Small intestine (tissue), 7 donors: ENCODE results near the gene AKT1S1. TPM values are rescaled to one million over a fixed set of nuclear protein-coding genes. Genes with fewer than 3 reads are reported as not detected.

Source experiments
- DNase-seq, 2 donors: peaks; one replicate each; pipeline versions ENCODE4 v3.0.0 to v3.0.0-alpha.2; 2013
- FAIRE-seq: peaks from 2 replicates; lab custom pipeline; 2012; peaks lifted over from hg19 to GRCh38; lab: Jason Lieb, UNC
- H3K27ac ChIP-seq, 3 donors: one replicate each; pipeline ENCODE4 v1.5.1; 2013; ENCODE audit warnings: low read length in 2 of 3, mild to moderate bottlenecking in 2 of 3, control low read depth in 1 of 3, inconsistent platforms in 1 of 3, low read depth in 1 of 3, moderate library complexity in 1 of 3
- H3K27me3 ChIP-seq, 3 donors: one replicate each; pipeline ENCODE4 v1.6.1; 2013; ENCODE audit warnings: low read length in 3 of 3, inconsistent platforms in 1 of 3; ENCODE audit not compliant: control insufficient read depth in 3 of 3, insufficient read depth in 3 of 3
- H3K36me3 ChIP-seq, 3 donors: one replicate each; pipeline ENCODE4 v1.6.1; 2013; ENCODE audit warnings: low read length in 3 of 3, inconsistent platforms in 1 of 3, low read depth in 1 of 3, mild to moderate bottlenecking in 1 of 3, moderate library complexity in 1 of 3; ENCODE audit not compliant: control insufficient read depth in 3 of 3, insufficient read depth in 2 of 3
- H3K4me1 ChIP-seq, 3 donors: one replicate each; pipeline ENCODE4 v1.6.1; 2013; ENCODE audit warnings: low read length in 2 of 3, inconsistent platforms in 1 of 3, low read depth in 1 of 3, mild to moderate bottlenecking in 1 of 3, moderate library complexity in 1 of 3; ENCODE audit not compliant: control insufficient read depth in 3 of 3, insufficient read depth in 2 of 3
- H3K4me3 ChIP-seq, 3 donors: one replicate each; pipeline ENCODE4 v1.5.1; 2013; ENCODE audit warnings: low read length in 3 of 3, control low read depth in 1 of 3, inconsistent platforms in 1 of 3, low read depth in 1 of 3, mild to moderate bottlenecking in 1 of 3, moderate library complexity in 1 of 3
- H3K9me3 ChIP-seq, 2 donors: one replicate each; pipeline ENCODE4 v1.6.1; 2013; ENCODE audit warnings: low read depth in 1 of 2, low read length in 1 of 2; ENCODE audit not compliant: control insufficient read depth in 2 of 2, insufficient read depth in 1 of 2
- WGBS, 3 donors: extraction: QIAGEN DNeasy Blood & Tissue Kit; methylation state at CpG; one replicate each; pipeline ENCODE4 v1.1.7; 2013; 5-methylcytosine and 5-hydroxymethylcytosine counted together
- polyA plus RNA-seq, 4 donors: library from polyadenylated mRNA; stranded (reverse) in 3 of 4; unstranded in 1 of 4; fragments of 200-250 nt in 3 of 4; fragments of 120-200 nt in 1 of 4; gene quantifications; one replicate each; pipeline versions ENCODE4 v1.2.1 to v1.2.3, GENCODE V29; 2013
- donor health status: healthy with polysubstance abuse.
- donor health status: control.
- donor health status: control.
- donor health status: Bipolar disorder and iron deficiency.
- donor health status: healthy.

Gene AKT1S1
- polyA plus RNA-seq, 4 donors, result 30.6 to 54.9 (median 37.5) TPM

DNA sequence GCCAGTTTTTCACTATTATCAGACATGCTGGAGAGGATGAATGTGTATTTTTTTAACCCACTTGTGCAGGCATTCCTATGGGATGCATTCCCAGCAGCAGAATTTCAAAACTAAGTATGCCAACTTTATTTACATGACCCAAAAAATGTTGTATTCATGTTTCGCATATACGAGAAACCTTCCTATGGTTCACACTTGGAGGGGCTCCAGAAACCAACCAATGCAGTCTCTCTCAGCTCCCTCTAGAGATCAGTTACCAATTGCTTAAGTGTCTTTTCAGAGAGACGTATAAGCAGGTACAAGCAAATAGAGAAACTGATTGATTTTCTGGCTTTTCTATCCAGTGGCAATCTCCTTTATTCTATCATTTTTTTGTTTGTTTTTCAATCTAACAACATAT, 31.7 kb downstream of the AKT1S1 start:
- peaks cover 0 to 4% (median 0%) of the 10 kb centered on the region in 3 donors for H3K4me1 ChIP-seq
- H3K4me3 ChIP-seq, result no peak overlapping the region
- H3K27ac ChIP-seq, result no peak overlapping the region
- peaks cover 0 to 18% of the 10 kb centered on the region in 2 donors for H3K9me3 ChIP-seq
- peaks cover 0 to 16% (median 0%) of the 10 kb centered on the region in 3 donors for H3K36me3 ChIP-seq
- no peak for FAIRE-seq
- H3K27me3 ChIP-seq, result no peaks in the 10 kb centered on the region
- WGBS, 3 donors, result 56 to 69% (median 65%) methylated on average over 3 of the region's 3 CpGs
- no peak for DNase-seq

DNA sequence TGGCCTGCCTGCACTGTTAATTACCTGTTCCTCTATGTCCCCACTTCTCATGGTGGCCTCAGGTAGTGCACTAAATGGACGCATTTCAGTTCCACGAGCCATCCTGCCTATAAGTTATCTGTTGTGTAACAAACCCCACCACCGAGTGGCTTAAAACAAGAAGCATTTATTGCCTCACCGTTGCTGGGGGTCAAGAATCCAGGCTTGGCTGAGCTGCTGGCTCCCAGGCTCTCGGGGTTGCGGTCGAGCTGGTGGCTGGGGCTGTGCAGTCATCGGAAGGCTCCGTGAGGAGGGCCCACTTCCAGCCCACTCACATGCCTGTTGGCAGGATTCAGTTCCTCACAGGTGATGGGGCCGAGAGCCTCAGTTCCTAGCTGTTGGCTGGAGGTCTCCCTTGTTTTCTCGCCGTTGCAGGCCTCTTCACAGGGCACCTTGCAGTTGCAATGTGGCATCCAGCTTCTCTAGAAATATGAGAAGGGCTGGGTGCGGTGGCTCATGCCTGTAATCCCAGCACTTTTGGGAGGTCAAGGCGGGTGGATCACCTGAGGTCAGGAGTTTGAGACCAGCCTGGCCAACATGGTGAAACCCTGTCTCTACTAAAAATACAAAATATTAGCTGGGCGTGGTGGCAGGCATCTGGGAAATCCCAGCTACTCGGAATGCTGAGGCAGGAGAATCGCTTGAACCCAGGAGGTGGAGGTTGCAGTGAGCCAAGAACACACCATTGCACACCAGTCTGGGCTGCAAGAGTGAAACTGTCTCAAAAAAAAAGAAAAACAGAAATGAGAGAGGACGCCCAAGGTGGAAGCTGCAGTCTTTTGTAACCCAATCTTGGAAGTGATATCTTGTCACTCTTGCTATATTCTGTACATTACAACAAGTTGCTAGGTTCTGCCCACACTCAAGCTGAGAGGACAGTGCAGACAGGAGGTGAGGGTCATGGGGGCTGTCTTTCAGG, 32.7 kb downstream of the AKT1S1 start:
- 81 to 83% (median 82%) methylated on average over 18 of the region's 18 CpGs for WGBS, 3 donors

GRCh38 chr19:49843265-49843664, 33.9 kb downstream of the AKT1S1 start:
- no peak for FAIRE-seq
- DNase-seq, result no peak
- no peak overlapping the region for H3K4me3 ChIP-seq
- H3K36me3 ChIP-seq, result peaks cover 2 to 32% (median 5%) of the 10 kb centered on the region in 3 donors
- 83 to 95% (median 91%) methylated on average over 3 of the region's 3 CpGs for WGBS, 3 donors
- H3K9me3 ChIP-seq, result no peaks in the 10 kb centered on the region
- no peak overlapping the region for H3K27ac ChIP-seq
- no peaks in the 10 kb centered on the region for H3K4me1 ChIP-seq
- H3K27me3 ChIP-seq, result no peaks in the 10 kb centered on the region

More for the DNA sequence above, 32.7 kb downstream of the AKT1S1 start:
- no peak overlapping the region for H3K4me3 ChIP-seq
- H3K9me3 ChIP-seq, result peaks cover 0 to 11% of the 10 kb centered on the region in 2 donors
- no peaks in the 10 kb centered on the region for H3K4me1 ChIP-seq
- no peaks in the 10 kb centered on the region for H3K27me3 ChIP-seq
- H3K27ac ChIP-seq, result no peak overlapping the region
- FAIRE-seq (no peak), DNase-seq (no peak)
- peaks cover 0 to 22% (median 0%) of the 10 kb centered on the region in 3 donors for H3K36me3 ChIP-seq

- H3K36me3 ChIP-seq, result peaks cover 2 to 54% (median 12%) of the 10 kb centered on the region in 3 donors
- no peak overlapping the region for H3K27ac ChIP-seq
- no peak overlapping the region for H3K4me3 ChIP-seq
- DNase-seq (no peak), FAIRE-seq (no peak)
- no peaks in the 10 kb centered on the region for H3K9me3 ChIP-seq
- H3K27me3 ChIP-seq, result no peaks in the 10 kb centered on the region
- WGBS, 3 donors, result 90 to 94% (median 92%) methylated on average over 17 of the region's 17 CpGs
- no peaks in the 10 kb centered on the region for H3K4me1 ChIP-seq
Observed at GRCh38 chr19:49840736-49841249, 36.4 kb downstream of the AKT1S1 start.

DNA sequence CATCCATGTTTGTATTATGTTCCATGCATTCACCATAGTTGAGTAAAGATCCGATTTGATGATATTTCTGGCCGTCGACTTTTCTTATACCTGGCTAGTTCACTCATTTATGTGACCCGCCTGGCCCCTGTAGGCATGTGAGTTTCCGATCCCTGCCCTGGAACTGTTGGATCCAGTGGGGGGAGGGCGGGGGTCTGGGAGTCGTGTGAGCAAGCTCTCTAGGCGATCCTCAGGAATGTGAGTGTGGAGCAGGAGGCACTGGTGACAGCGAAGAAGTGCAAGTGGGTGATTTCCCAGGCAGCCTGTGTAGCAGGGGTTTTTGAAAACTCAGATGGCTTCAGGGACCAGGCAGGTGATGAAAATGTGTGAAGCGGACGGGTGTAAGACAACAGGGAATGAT, 36.8 kb downstream of the AKT1S1 start:
- no peak overlapping the region for H3K4me3 ChIP-seq
- peaks cover 2 to 59% (median 12%) of the 10 kb centered on the region in 3 donors for H3K36me3 ChIP-seq
- FAIRE-seq (no peak), DNase-seq (no peak)
- H3K4me1 ChIP-seq, result no peaks in the 10 kb centered on the region
- H3K27ac ChIP-seq, result no peak overlapping the region
- H3K9me3 ChIP-seq, result no peaks in the 10 kb centered on the region
- no peaks in the 10 kb centered on the region for H3K27me3 ChIP-seq
- 92 to 95% (median 93%) methylated on average over 11 of the region's 11 CpGs for WGBS, 3 donors

DNA sequence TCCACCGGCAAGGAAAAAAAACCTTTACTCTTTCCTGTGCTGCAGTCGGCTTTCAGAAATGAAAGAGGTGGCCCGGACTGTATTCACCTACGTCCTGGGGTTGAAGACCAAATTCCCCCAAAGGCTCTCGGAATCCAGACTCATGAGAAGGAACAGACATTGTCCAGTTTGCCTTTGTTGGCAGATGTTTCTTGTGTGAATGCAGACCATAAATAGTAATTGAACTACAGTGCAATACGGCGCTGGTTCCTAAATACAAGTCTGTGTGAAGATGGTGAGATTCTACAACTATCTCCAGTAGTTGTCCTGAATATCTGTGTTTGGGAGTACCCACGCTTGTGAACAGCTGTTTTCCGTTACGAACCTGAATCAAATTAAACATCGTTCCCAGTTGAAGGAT, 37.4 kb downstream of the AKT1S1 start:
- H3K36me3 ChIP-seq, result peaks cover 8 to 65% (median 15%) of the 10 kb centered on the region in 3 donors
- no peaks in the 10 kb centered on the region for H3K27me3 ChIP-seq
- FAIRE-seq, result no peak
- no peaks in the 10 kb centered on the region for H3K9me3 ChIP-seq
- H3K4me1 ChIP-seq, result no peaks in the 10 kb centered on the region
- 93 to 96% (median 95%) methylated on average over 11 of the region's 11 CpGs for WGBS, 3 donors
- H3K4me3 ChIP-seq, result no peak overlapping the region
- H3K27ac ChIP-seq, result no peak overlapping the region
- DNase-seq, result no peak

GRCh38 chr19:49838885-49839588, 38.1 kb downstream of the AKT1S1 start:
- no peaks in the 10 kb centered on the region for H3K27me3 ChIP-seq
- 82 to 95% (median 88%) methylated on average over 18 of the region's 18 CpGs for WGBS, 3 donors
- FAIRE-seq (no peak), DNase-seq (no peak)
- no peak overlapping the region for H3K4me3 ChIP-seq
- H3K27ac ChIP-seq, result no peak overlapping the region
- H3K4me1 ChIP-seq, result no peaks in the 10 kb centered on the region
- no peaks in the 10 kb centered on the region for H3K9me3 ChIP-seq
- peaks cover 14 to 72% (median 21%) of the 10 kb centered on the region in 3 donors for H3K36me3 ChIP-seq

DNA sequence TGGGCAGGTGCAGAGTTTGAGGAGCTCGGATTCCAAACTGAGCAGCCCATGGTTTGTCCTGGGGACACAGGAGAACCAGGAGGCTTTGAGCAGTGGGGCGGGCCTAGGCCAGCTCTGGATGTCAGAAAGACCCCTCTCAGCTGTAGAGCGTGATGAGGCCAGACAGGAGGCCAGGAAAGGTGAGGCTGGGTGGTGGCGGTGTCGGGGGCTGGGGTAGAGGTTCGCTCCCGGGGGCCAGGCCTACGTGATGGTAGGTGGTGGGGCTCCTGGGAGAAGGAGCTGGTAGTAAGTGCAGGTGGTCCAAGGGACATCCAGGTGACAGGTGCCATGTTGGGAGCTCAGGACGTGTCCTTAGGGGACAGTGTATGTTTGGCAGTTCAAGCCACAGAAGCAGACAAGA, 39.7 kb downstream of the AKT1S1 start:
- Histone ChIP-seq H3K4me3 (no peak overlapping the region), H3K36me3 (peaks cover 16 to 88% (median 27%) of the 10 kb centered on the region in 3 donors), H3K9me3 (no peaks in the 10 kb centered on the region), H3K27me3 (no peaks in the 10 kb centered on the region), H3K4me1 (no peaks in the 10 kb centered on the region), H3K27ac (no peak overlapping the region)
- WGBS, 3 donors, result 94 to 99% (median 97%) methylated on average over 9 of the region's 9 CpGs
- DNase-seq, result no peak
- FAIRE-seq, result no peak
